HepG2 (cell line): Measurements from ENCODE around the gene PALM. TPM values are rescaled to one million over a fixed set of nuclear protein-coding genes. Genes with fewer than 3 reads are reported as not detected.

Experiments used
- ARID5B ChIP-seq: IDR thresholded peaks from 2 replicates; pipeline ENCODE4 v1.4.0; 2020; ENCODE audit warnings: mild to moderate bottlenecking, missing genetic modification reagents
- ATF3 ChIP-seq: sonication (generic); formaldehyde crosslinking; IDR thresholded peaks from 2 replicates; pipeline ENCODE4 v1.4.0; 2020; ENCODE audit warnings: missing genetic modification reagents
- CREBL2 ChIP-seq: sonication (generic); formaldehyde crosslinking; IDR thresholded peaks from 2 replicates; pipeline ENCODE4 v1.8.1; 2023; ENCODE audit warnings: missing genetic modification reagents, mild to moderate bottlenecking, borderline replicate concordance
- FOSL1 ChIP-seq: sonication (generic); formaldehyde crosslinking; IDR thresholded peaks from 2 replicates; pipeline ENCODE4 v1.9.0; 2021; ENCODE audit warnings: missing genetic modification reagents, borderline replicate concordance
- FOXP4 ChIP-seq: sonication (generic); formaldehyde crosslinking; IDR thresholded peaks from 2 replicates; pipeline ENCODE4 v1.4.0; 2020; ENCODE audit warnings: missing genetic modification reagents
- MIER3 ChIP-seq: IDR thresholded peaks from 2 replicates; pipeline ENCODE4 v1.6.1; 2016; ENCODE audit warnings: missing compliant biosample characterization, borderline replicate concordance
- NFKB2 ChIP-seq: sonication (generic); formaldehyde crosslinking; IDR thresholded peaks from 2 replicates; pipeline ENCODE4 v1.4.0; 2020; ENCODE audit warnings: missing genetic modification reagents, borderline replicate concordance
- PCBP1 ChIP-seq: fragments of 200-400 bp; formaldehyde crosslinking; IDR thresholded peaks from 2 replicates; pipeline ENCODE4 v1.6.1; 2017; ENCODE audit warnings: mild to moderate bottlenecking, low read depth, low read length, borderline replicate concordance
- PRPF4 ChIP-seq: fragments of 200-400 bp; formaldehyde crosslinking; IDR thresholded peaks from 2 replicates; pipeline ENCODE4 v1.6.1; 2016; ENCODE audit warnings: low read length, low read depth; ENCODE audit not compliant: poor library complexity, severe bottlenecking
- RAD21 ChIP-seq: fragments of 450-650 bp; formaldehyde crosslinking; IDR thresholded peaks from 2 replicates; pipeline ENCODE4 v1.5.0; 2020; ENCODE audit warnings: mild to moderate bottlenecking
- STAT5B ChIP-seq: sonication (generic); formaldehyde crosslinking; IDR thresholded peaks from 2 replicates; pipeline ENCODE4 v1.4.0; 2020; ENCODE audit warnings: missing genetic modification reagents
- USF2 ChIP-seq, 2 experiments: sonication (generic) in 1 of 2; formaldehyde crosslinking in 1 of 2; IDR thresholded peaks; 2 replicates each; pipeline versions ENCODE4 v1.5.1 to v1.6.1; 2011 to 2020; ENCODE audit warnings: borderline replicate concordance in 1 of 2, low read depth in 1 of 2, low read length in 1 of 2, mild to moderate bottlenecking in 1 of 2, missing genetic modification reagents in 1 of 2, moderate library complexity in 1 of 2
- YEATS4 ChIP-seq: sonication (generic); formaldehyde crosslinking; IDR thresholded peaks from 2 replicates; pipeline ENCODE4 v1.4.0; 2020; ENCODE audit warnings: missing genetic modification reagents, borderline replicate concordance
- ZBTB20 ChIP-seq: sonication (generic); formaldehyde crosslinking; IDR thresholded peaks from 2 replicates; pipeline ENCODE4 v1.8.1; 2023; ENCODE audit warnings: missing genetic modification reagents, low read depth, mild to moderate bottlenecking, borderline replicate concordance
- ZKSCAN1 ChIP-seq: fragments of 150-350 bp; IDR thresholded peaks from 2 replicates; pipeline ENCODE4 v1.6.1; 2014; ENCODE audit warnings: low read length
- ZMYM3 ChIP-seq: sonication (generic); formaldehyde crosslinking; IDR thresholded peaks from 2 replicates; pipeline ENCODE4 v1.5.1; 2020; ENCODE audit warnings: mild to moderate bottlenecking, missing genetic modification reagents
- ZNF121 ChIP-seq: sonication (generic); formaldehyde crosslinking; IDR thresholded peaks from 2 replicates; pipeline ENCODE4 v1.5.0; 2020; ENCODE audit warnings: mild to moderate bottlenecking, missing genetic modification reagents
- ZNF260 ChIP-seq: sonication (generic); formaldehyde crosslinking; IDR thresholded peaks from 2 replicates; pipeline ENCODE4 v1.4.0; 2020; ENCODE audit warnings: missing genetic modification reagents, low read depth, mild to moderate bottlenecking, borderline replicate concordance
- ZNF597 ChIP-seq: sonication (generic); formaldehyde crosslinking; IDR thresholded peaks from 2 replicates; pipeline ENCODE4 v1.5.0; 2020; ENCODE audit warnings: missing genetic modification reagents
- ZNF652 ChIP-seq: IDR thresholded peaks from 2 replicates; pipeline ENCODE4 v1.6.1; 2016; ENCODE audit warnings: low read depth, borderline replicate concordance
- polyA plus RNA-seq, 8 experiments: library from polyadenylated mRNA; depleted of rRNA in 3 of 8; stranded (reverse) in 7 of 8; unstranded in 1 of 8; fragments of >200 nt; fragmentation: Illumina TruSeq in 4 of 8; extraction: Trizol in 4 of 8; gene quantifications; 2 replicates each; pipeline versions ENCODE4 v1.2.1 to v1.2.3, GENCODE V29; 2011 to 2016; ENCODE audit warnings: low read depth in 4 of 8, missing spikeins in 1 of 8, mixed read lengths in 1 of 8; ENCODE audit not compliant: insufficient read depth in 1 of 8
- total RNA-seq, 5 experiments: library from RNA; depleted of rRNA; stranded (reverse); fragments of >200 nt; fragmentation: Illumina TruSeq; extraction: Trizol; gene quantifications; 2 replicates each; pipeline ENCODE4 v1.2.3, GENCODE V29; 2016; ENCODE audit warnings: low read depth in 1 of 5

Gene PALM
- total and polyA plus RNA-seq, 2 of the 13 experiments (the other 11 are each of a cell fraction or from before 2014, with no cell fraction given), result 4.0 to 9.7 TPM

GRCh38 chr19:741506-742131 lies 32.9 kb downstream of the PALM start (continued):
- TF ChIP-seq RAD21 (CRISPR knock-in tag), result peak; percentile 40; the same call in 1 of the 2 replicates
- no peak for TF ChIP-seq ZNF121 (CRISPR knock-in tag)
- TF ChIP-seq ATF3, result no peak
- TF ChIP-seq ZKSCAN1, result no peak
- no peak for TF ChIP-seq NFKB2
- TF ChIP-seq ZNF597 (CRISPR knock-in tag), result no peak
- no peak for TF ChIP-seq USF2 (IDR thresholded peaks at IDR 0.05; ENCODE audit: low read depth, low read length)
- TF ChIP-seq USF2 (CRISPR knock-in tag; IDR thresholded peaks at IDR 0.05; ENCODE audit: borderline replicate concordance), result no peak
- 0 out of 2 replicates have a peak, but pooled peaks have one; percentile 18 for TF ChIP-seq PCBP1
- TF ChIP-seq ARID5B (CRISPR knock-in tag), result no peak
- TF ChIP-seq CREBL2, result no peak
- TF ChIP-seq ZBTB20 (CRISPR knock-in tag), result no peak
- TF ChIP-seq FOXP4 (CRISPR knock-in tag), result no peak
- TF ChIP-seq FOSL1 (CRISPR knock-in tag), result no peak
- TF ChIP-seq YEATS4 (CRISPR knock-in tag), result no peak
- no peak for TF ChIP-seq PRPF4
- peak; percentile 90 for TF ChIP-seq ZMYM3 (CRISPR knock-in tag)
- no peak for TF ChIP-seq ZNF652 (CRISPR knock-in tag)
- no peak for TF ChIP-seq MIER3
- no peak for TF ChIP-seq ZNF260 (CRISPR knock-in tag)
- no peak for TF ChIP-seq STAT5B
